Stimulated activated CD4-positive, alpha-beta T cell treated with anti-CD3 and anti-CD28 coated beads, TNF-alpha, amount 100 ng/mL, for 24 hours (primary cell): ENCODE data around the gene CDX2.
"Not testable (repeated sequence)": the region's sequence is repeated elsewhere in the genome, so short reads cannot be mapped to it uniquely, and the experiment has no call there.

Source experiments
- DNase-seq, 3 experiments: peaks; one replicate each; pipeline ENCODE4 v3.0.0-alpha.2; 2020; ENCODE audit warnings: low read depth in 3 of 3

Gene CDX2

DNA sequence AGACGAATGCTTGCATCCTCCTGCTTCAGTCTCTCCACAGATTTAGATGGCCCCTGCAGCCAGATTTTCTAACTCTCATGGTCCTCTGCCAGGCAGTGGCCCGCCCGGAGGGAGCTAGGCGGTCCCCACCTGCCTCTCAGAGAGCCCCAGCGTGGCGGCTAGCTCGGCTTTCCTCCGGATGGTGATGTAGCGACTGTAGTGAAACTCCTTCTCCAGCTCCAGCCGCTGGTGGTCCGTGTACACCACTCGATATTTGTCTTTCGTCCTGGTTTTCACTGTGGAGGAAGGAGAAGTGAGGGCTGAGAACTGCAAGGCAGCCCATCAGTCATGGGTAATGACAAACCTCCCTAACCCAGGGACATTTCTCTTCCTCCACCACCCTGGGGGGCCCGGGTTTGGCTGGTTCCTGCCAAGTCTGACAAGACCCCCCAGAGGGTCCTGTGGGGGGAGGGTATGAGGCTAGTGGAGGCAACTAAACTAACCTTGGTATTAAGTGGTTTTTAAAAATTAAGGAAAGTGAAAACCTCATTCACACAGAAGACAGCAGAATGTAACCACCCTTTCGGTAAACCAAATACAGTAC is 4.3 kb downstream of the CDX2 start:
- DNase-seq: no peak

DNA sequence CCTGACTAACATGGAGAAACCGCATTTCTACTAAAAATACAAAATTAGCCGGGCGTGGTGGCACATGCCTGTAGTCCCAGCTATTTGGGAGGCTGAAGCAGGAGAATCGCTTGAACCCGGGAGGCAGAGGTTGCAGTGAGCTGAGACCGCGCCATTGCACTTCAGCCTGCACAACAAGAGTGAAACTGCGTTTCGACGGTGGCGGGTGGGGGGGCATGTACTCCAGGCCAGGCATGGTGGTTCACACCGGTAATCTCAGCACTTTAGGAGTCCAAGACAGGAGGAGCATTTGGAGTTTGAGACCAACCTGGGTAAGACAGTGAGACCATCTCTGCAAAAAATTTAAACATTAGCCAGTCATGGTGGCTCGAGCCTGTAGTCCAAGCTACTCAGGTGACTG is 4.9 kb downstream of the CDX2 start:
- DNase-seq: not testable (repeated sequence)

DNA sequence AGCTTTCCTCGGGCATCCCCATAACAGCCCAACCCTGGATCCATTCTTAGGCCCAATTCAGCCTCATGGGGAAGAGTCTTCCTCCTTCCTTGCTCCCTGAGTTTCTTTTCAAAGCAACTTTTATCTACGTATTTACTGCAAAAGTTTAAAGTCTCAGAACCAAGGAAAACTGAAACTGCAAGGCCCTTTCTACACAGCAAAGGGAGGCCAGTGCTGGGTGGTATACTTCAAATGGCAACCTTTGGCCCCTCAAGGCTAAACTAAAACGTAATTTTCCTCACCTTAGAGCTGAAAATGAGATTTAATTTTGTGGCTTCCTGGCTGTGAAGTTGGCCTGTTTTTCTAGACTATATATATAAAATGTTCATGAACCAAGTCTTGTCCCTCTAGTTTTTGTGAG is 5.6 kb downstream of the CDX2 start:
- no peak for DNase-seq

DNA sequence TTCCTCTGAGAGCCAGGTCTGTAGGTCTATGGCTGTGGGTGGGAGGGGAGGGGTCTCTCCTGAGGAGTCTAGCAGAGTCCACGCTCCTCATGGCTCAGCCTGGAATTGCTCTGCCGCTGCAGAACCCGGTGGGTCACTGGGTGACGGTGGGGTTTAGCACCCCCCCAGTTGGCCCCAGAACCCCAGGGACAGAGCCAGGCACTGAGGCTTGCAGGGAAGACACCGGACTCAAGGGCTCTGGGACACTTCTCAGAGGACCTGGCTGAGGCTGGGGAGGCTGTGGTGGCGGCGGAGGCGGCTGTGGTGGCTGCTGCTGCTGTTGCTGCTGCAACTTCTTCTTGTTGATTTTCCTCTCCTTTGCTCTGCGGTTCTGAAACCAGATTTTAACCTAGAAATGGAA is 6.1 kb downstream of the CDX2 start:
- DNase-seq: no peak

DNA sequence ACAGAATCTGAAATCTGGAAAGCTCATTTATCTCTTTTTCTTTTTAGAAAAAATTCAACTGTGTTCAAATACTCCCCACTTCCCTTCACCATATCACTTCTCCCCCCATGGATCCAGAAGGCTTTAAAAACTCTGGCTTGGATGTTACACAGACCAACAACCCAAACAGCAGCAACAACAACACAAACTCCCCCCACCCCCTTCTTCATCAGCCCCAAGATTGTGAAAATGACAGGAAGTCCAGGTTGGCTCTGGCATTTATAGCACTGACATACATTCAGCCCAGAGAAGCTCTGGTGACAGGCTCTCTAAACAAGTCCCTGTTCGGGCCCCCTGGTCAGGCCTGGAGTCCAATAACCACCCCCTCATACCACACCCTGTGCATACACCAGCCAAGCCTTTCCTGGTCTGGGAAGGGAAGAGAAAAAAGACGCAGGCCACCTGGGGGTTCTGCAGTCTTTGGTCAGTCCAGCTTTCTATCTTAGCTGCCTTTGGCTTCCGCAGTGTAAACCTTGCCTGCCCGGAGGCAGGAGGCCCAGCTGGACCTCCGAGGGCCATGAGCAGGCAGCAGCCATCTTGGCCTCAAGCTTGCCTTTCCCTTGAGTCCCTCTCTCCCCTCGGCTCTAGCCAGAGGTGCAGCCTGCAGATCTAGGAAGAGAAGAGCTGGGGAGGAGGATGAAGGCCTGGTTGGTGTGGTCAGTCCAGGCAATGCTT is 6.8 kb downstream of the CDX2 start:
- no peak for DNase-seq

DNA sequence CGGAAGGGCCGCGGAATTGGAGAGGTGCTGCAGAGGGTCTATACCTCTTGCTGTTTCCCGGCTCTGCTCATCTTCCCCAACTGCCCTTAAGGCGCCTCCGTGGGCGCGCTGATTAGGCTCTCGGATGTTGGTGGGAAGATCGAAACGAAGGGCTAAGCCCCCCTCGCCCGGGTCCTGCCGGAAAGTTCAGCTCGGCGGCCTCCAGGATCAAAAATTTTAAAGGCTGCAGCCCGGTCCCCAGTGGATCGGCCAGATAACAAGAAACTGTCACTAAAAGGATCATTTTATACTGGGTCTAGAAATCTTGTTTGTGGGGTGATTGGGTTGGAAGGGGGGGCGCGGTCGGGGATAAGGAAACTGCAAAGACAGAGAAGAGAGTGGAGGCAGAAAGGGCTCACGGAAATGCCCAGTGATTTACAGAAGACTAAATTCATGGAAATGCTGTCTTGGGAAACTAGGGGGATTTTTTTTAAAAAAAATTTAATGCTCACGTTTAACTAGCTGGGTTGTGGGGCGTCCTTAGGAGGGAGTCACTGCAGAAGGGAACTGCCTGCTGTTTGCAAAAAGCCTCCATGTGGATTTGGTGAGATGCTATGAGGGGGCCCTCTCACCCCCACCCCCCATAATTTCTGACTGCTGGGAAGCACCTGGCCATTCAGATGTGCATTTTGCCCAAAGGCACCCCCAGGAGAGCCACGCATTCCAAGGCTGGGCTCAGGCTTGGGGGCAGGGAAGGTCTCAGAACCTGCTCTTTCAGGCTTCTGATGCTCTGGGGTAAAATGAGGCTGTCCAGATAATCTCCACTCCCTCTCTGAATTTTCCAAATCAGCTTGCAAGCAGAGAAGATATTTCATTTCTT is 7.7 kb downstream of the CDX2 start:
- no peak for DNase-seq

DNA sequence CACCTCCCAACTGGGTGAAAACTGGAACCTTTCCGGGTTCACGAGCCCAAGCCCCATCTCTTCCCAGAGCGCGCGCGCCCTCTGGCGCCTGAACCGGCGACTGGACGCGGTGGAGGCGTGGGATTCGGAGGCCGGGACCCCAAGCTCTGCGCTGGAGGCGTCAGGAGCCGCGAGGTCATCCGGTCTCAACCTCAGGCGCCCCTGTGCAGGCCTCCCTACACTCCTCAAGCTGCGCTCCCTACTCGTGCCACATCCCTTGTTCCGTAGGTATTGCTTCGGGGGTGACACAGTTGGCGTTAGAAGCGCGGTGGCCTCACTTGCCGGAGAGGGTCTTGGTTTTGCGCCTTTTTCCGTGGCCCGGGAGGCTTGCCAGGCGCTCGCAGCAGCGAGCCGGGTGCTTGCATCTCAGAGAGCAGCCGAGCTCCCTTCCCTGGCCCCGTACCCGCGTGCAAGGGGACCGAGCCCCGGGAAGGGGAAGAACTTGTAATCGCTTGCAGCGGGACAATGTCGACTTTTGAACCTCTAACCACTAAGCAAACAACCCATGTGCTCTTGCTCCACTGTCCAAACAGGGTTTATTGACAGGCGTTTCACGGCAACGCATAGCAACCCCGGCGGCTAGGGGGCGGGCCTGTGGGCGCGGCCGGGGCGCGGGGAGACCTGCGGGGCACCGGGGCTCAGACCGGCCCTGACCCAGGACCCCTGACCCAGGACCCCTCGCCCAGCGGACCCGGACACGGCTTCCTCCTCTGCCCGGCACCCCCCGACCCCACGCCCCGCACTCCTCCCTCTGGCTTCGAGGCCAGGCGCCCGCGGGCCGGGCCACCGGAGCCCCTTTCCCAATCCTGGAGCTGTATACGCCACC is 8.5 kb downstream of the CDX2 start:
- peak in 1 of 3 experiments; percentile 31 for DNase-seq

DNA sequence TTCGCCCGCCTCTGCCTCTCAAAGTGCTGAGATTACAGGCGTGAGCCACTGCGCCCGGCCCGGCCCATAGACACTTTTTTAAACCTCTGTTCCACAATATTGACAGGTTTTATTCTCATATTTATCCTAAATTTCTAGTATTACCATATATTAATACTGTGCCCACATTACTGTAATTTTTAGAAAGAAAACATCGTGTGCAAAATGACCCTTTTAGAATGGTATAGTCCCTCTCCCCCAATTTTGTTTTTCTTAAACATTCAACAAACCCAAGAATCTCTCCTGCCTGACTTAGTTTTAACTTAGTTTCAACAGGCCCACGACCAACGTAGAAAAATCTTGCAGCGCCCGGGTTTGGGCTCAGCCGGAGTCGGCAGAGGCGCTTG is 9.1 kb downstream of the CDX2 start:
- DNase-seq: no peak

DNA sequence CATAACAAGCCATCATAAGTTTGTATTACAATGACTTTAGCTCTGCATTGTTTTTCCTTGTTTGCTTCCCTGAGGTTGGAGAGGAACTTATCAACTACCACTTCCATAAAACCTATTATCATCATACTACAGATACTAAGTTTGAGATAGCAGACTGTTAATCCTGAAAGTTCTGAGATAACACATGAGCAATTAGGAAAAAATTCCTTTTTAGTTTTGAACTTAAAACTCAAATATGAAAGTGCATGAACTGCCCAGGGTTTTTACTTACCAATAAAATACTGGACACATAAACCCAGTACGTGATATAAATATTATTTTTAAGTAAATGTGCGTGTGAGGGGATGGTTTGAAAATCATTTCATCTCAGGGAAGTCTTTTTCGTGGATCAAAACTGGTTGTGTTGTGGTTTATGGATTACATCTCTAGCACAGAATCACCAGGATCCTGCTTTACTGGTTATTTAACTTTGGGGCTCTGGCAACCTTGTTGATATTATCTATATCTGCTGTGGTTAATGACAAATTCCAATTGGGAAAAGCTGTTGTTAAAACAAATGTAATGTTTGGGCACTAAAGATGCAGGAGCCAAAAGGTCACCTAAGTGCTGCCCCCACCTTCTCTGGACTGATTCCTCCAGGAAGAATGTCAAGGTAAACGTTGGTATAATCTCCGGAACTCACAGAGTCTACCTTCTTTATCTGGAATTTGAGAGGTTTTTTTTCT is 12.4 kb downstream of the CDX2 start:
- DNase-seq: no peak

DNA sequence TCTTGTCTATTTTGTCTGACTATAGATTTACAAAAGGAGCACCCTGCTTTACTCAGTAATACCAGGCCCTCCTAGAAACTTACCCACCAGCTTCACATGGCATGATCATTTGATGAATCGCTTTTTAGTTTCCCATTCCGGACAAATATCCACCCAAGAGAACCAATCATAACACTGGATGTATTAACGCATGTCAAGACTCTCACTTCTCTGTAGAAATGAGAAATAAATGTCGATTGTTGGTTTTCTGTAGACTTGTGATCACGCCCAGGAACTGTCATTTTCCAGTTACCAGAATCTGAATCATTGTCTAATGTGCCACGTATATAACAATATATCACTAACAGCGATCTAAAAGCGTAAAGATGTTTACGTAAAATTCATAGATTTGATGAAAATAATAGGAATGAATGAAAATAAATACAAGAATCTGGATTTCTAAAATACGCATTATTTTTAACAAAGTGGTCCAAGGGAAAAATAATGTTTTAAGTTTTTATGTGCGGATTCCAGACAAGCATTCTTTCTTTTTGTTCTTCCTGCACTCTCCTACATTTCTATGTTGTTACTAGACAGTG is 14.0 kb downstream of the CDX2 start:
- DNase-seq: no peak

DNA sequence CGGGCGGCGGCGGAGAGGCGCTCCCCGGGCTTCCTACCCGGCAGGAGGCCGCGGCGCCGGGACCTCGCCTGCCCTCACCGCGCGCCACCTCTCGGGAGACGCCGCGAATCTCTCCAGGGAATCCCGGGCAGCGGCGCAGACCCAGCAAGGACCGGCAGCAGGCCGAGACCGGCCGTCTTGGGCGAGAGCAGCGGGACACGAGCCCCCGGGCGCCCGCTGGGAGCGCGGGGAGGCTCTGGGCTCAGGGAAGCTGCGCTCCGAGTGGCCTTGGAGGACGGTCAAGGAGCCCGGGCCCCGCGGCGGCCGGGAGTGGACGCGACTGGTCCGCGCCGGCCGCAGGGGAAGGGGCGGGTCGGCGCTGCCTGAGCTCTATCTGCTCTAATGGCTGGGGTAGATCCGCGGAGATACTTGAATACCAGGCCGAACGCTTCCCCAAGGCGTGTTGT is 14.7 kb downstream of the CDX2 start:
- no peak for DNase-seq

DNA sequence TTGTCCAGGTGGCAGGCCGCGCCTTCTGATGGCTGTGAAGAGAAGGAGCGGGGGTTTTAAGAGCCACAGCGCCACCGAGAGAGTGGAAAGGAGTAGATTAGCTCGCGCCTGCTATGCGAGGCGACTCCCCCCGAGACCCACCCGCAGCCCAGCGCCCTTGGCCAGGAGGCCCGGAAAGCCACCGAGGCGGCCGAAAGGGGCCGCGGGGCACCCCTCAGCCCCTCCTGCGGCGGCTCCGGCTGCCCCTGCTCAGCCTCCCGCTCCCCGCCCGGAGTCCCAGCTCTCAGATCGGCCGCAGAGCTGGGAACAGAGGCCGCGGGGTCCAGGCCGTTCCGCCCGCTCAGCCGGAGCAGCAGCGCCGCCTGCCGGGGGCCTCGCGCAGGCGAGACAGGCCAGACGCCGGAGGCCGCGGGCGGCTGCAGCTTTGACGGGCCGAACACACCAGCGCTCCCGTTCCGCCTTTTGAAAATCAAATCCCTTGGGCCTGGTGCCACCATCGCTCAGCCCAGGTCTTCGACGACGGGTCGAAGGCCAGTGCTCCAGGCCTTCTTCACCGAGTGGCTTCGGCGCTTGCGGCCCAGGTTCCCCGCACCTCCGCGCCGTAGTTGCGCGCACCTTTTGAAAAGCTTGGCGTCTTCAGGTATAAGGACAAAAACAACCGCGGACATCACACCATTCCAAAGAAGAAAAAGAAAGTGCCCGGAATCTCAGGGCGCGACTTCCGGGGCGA is 15.3 kb downstream of the CDX2 start:
- DNase-seq: peak; percentile 22 to 72 (median 47)

DNA sequence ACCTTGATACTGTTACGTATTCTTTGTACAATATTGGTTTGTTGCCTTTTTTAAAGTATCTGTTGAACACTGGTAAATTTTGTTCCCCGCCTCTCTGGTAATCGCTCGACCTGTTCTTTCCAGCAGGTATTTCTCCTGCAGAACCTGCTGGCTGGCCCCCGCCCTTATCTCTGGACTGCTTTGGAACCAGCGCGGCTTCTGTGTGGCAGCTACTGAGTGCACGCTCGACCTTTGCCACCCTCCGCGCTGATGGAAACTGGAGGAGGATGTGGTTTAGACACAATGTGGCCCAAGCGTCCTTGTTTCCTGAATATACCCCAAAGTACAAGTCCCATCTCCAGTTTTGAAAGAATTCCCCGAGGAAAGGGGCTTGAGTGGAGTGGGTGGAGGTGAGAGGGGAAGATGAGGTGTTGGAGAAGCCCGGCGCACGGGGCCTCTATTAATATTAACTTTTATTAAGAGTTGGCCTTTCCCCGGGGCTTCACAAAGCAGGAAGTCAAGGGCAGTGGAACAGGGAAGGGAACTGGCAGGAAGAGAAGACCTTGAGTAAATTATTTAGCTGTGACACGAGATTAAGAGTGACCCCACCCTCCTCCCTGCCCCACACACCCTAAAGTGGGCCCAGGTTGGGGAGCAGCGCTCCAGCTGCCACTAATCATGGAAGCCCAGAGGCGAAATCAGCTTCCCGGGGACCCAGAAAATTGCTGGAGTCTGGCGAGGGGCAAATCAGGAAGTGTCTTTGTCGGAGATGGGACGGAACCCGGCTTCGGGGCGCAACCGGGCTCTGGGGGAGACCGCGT is 16.0 kb downstream of the CDX2 start:
- no peak for DNase-seq

DNA sequence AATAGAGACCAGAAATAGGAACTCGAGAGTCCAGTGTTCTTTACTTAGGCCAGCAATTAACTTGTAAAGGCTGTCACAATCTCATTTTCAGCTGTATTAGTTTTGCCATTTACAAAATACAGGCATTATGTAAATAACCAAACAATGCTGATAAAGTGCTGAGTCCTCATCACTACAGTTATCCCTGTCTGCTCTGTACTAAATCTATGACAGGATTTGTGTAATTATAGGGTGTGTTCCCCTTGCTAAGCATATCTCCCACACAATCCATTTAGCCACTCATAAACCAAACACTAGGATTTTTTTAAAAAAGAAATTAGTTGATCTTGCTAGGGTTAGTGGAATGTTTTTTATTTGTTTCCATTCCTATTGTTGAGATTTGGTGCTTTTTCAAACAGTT is 26.1 kb downstream of the CDX2 start:
- DNase-seq: no peak

DNA sequence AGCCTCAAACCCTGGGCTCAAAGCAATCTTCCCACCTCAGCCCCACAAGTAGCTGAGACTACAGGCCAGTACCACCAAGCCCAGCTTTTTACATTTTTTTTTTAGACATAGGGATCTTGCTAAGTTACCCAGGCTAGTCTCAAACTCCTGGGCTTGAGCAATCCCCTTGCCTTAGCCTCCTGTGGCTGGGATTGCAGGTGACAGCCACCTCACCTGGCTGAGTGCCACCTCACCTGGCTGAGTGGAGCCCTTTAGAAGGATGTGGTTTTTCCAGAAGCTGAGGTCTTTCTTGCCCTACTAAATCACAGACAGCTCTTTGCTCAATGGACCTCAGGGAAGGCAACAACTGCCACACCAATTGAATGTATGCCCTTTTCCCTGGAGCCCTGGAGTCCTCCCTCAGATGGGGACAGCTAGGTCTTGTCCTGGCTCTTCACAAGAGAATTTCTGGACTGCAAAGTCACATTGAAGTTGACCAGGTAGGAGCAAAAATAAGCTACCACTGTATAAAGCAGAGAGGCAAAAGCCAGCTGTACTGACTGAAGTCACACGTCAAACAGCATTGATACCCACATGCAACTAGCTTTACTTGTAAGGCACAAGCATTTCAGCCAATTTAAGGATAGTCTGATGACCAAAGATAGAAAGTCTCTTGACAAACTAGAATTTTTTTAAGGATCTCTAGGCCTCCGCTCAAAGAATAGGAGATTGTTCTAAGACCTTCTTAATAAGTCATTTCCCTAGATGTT is 35.4 kb downstream of the CDX2 start:
- no peak for DNase-seq

DNA sequence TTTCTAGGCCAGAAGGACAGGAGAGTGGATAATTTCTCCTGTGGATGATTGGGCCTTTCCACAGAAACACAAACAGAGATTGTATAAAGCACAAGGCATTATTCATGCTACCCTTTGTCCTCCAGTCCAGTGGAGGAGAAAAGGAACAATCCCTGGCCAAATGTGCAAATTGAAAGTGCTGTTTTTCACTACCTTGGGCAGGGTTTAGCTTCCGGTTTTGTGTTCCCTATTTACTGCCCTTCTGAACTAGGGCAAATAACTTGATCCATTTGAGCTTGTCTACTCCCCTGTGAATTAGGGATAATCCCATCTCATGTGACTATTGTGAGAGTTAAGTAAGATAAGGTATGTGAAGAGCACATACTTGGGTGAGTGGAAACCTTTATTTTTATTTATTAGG is 36.0 kb downstream of the CDX2 start:
- DNase-seq: no peak

DNA sequence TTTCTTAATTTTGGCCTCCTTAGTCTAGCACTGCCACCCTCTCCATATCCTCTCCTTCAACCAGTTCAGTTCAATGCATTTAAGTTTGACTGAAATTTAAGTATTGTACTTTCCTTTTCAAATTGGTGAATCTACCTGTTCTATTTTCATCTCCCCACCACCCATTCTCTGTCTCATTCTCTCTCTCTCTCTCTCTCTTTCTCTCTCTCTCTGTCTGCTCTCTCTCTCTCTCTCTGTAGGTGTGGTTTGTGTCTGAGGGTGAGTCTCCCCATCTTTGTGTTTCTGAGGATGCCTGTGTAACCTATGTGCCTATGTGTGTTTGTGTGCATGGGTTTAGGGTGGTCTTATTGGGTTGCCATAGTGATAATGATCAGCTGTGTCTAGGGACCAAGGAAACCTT is 39.2 kb downstream of the CDX2 start:
- DNase-seq: no peak
